Measurements from ENCODE around the gene CACNA1S. TPM values are rescaled to one million over a fixed set of nuclear protein-coding genes. Genes with fewer than 3 reads are reported as not detected.

CACNA1S gene
- total RNA-seq, 1 experiment from 2014 or later, result not detected

DNA sequence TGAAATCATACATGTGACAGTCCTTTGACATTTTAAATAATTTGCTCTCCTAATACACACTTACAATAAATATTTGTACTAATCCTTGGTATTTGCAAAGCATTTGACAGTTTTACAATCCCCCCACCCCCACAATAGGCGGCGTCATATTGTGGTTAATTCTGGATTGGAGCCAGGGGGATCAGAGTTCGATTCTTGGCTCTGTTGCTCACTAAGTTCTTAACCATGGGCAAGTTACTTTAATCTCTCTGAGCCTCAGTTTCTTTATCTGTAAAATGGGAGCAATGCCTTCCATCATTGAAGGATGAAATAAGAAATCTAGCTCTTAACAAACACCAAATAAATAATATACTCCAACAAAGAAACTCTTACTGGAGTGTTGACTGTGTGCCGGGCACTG, 23.8 kb downstream of the CACNA1S start:
- H3K14ac ChIP-seq (ENCODE audit: insufficient read depth, low read length), result no peak overlapping the region
- H3K23ac ChIP-seq (ENCODE audit: insufficient read length, low read depth, low read length), result no peak overlapping the region
- no CpG with 5 or more reads among the region's 4 CpGs for WGBS (ENCODE audit: extremely low coverage, insufficient read length, low lambda C conversion rate)
- H4K20me1 ChIP-seq (ENCODE audit: control insufficient read depth, insufficient read depth, insufficient read length), result no peaks in the 10 kb centered on the region
- H3K4me1 ChIP-seq (ENCODE audit: insufficient read depth, low read length), result no peaks in the 10 kb centered on the region
- no peak overlapping the region for H3K4me3 Mint-ChIP-seq
- no peak overlapping the region for H2BK120ac ChIP-seq (ENCODE audit: low read depth, low read length, poor library complexity, severe bottlenecking)
- no peak overlapping the region for H2BK20ac ChIP-seq (ENCODE audit: low read depth, low read length, poor library complexity, severe bottlenecking)
- H2BK5ac ChIP-seq (ENCODE audit: insufficient read length, low read length), result no peak overlapping the region
- no peak overlapping the region for H2BK15ac ChIP-seq (ENCODE audit: low read depth, low read length)
- no peak overlapping the region for H3K4me2 ChIP-seq (ENCODE audit: insufficient read depth, insufficient read length, low read length)
- DNase-seq, result no peak
- H4K8ac ChIP-seq (replicated peaks; ENCODE audit: insufficient read length, low read depth, low read length), result no peak overlapping the region
- no peak overlapping the region for H2AFZ ChIP-seq (ENCODE audit: low read length)
- H3K18ac ChIP-seq (ENCODE audit: insufficient read length, low read depth, low read length), result no peak overlapping the region
- H4K5ac ChIP-seq (ENCODE audit: insufficient read length, low read depth, low read length), result no peak overlapping the region
- H3K4ac ChIP-seq (ENCODE audit: low read depth, low read length), result no peak overlapping the region
- H4K91ac ChIP-seq (ENCODE audit: insufficient read length, low read depth, low read length), result no peak overlapping the region
- no peaks in the 10 kb centered on the region for H3K23me2 ChIP-seq (ENCODE audit: insufficient read length, low read depth, low read length, poor library complexity, severe bottlenecking)
- H3K9me3 ChIP-seq (ENCODE audit: control insufficient read depth, low read depth, low read length), result no peaks in the 10 kb centered on the region
- H3K27ac Mint-ChIP-seq, result no peak overlapping the region
- H3K4me1 Mint-ChIP-seq, result peaks cover 8 to 11% of the 10 kb centered on the region in 2 experiments
- H3K79me1 ChIP-seq (ENCODE audit: insufficient read depth, low read depth, low read length, poor library complexity, severe bottlenecking), result no peaks in the 10 kb centered on the region
- H3K9ac ChIP-seq (ENCODE audit: extremely low read depth, insufficient read length, low read length), result no peak overlapping the region
- no peaks in the 10 kb centered on the region for H3K79me2 ChIP-seq (ENCODE audit: insufficient read depth, low read length)
- H3K27ac ChIP-seq (ENCODE audit: insufficient read length, low read depth, low read length), result no peak overlapping the region
- H3K27me3 ChIP-seq (ENCODE audit: insufficient read depth, low read length), result no peaks in the 10 kb centered on the region
- TF ChIP-seq, protein P1, sequence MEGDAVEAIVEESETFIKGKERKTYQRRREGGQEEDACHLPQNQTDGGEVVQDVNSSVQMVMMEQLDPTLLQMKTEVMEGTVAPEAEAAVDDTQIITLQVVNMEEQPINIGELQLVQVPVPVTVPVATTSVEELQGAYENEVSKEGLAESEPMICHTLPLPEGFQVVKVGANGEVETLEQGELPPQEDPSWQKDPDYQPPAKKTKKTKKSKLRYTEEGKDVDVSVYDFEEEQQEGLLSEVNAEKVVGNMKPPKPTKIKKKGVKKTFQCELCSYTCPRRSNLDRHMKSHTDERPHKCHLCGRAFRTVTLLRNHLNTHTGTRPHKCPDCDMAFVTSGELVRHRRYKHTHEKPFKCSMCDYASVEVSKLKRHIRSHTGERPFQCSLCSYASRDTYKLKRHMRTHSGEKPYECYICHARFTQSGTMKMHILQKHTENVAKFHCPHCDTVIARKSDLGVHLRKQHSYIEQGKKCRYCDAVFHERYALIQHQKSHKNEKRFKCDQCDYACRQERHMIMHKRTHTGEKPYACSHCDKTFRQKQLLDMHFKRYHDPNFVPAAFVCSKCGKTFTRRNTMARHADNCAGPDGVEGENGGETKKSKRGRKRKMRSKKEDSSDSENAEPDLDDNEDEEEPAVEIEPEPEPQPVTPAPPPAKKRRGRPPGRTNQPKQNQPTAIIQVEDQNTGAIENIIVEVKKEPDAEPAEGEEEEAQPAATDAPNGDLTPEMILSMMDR (conservative IDR thresholded peaks at IDR 0.05), result no peak
- H3K9me3 Mint-ChIP-seq, result no peaks in the 10 kb centered on the region; a peak in 1 of 5 replicates
- peaks cover 21% of the 10 kb centered on the region for H3K27me3 Mint-ChIP-seq (ENCODE audit: low read depth)
- no peak overlapping the region for H2AK5ac ChIP-seq (ENCODE audit: insufficient read length, low read length)
- H3K56ac ChIP-seq (ENCODE audit: insufficient read length, low read depth, low read length), result no peak overlapping the region
- no peak overlapping the region for H3T11ph ChIP-seq (ENCODE audit: low read length)
- no peaks in the 10 kb centered on the region for H3K36me3 Mint-ChIP-seq (ENCODE audit: insufficient read depth in 1 of 3, low read depth in 3 of 3)
- no peak overlapping the region for H2BK12ac ChIP-seq (ENCODE audit: insufficient read length, low read depth, low read length)

Data from H9 (cell line).